Measurements from ENCODE around the gene RHEB. TPM values are rescaled to one million over a fixed set of nuclear protein-coding genes. Genes with fewer than 3 reads are reported as not detected.
A peak's percentile ranks its signal among the peaks of the same experiment; 100 is the strongest.

RHEB gene
- total and polyA plus RNA-seq, 8 donors = 28.6 to 65.9 (median 35.8) TPM

GRCh38 chr7:151542606-151543130, 23.0 kb upstream of the RHEB start:
- no peak overlapping the region for H3K27ac ChIP-seq
- no peaks in the 10 kb centered on the region for H3K36me3 ChIP-seq
- FAIRE-seq = no peak
- no peak for DNase-seq
- 89 to 92% methylated on average over 6 of the region's 6 CpGs for WGBS, 2 donors
- H3K4me1 ChIP-seq = peaks cover 0 to 5% (median 0%) of the 10 kb centered on the region in 3 donors
- no peak for ATAC-seq
- intact Hi-C loops (cut with DNase I) = no loop called here
- H3K27me3 ChIP-seq = no peaks in the 10 kb centered on the region
- TF ChIP-seq, protein P1, sequence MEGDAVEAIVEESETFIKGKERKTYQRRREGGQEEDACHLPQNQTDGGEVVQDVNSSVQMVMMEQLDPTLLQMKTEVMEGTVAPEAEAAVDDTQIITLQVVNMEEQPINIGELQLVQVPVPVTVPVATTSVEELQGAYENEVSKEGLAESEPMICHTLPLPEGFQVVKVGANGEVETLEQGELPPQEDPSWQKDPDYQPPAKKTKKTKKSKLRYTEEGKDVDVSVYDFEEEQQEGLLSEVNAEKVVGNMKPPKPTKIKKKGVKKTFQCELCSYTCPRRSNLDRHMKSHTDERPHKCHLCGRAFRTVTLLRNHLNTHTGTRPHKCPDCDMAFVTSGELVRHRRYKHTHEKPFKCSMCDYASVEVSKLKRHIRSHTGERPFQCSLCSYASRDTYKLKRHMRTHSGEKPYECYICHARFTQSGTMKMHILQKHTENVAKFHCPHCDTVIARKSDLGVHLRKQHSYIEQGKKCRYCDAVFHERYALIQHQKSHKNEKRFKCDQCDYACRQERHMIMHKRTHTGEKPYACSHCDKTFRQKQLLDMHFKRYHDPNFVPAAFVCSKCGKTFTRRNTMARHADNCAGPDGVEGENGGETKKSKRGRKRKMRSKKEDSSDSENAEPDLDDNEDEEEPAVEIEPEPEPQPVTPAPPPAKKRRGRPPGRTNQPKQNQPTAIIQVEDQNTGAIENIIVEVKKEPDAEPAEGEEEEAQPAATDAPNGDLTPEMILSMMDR (IDR thresholded peaks at IDR 0.05) = no peak
- H3K9me3 ChIP-seq = no peaks in the 10 kb centered on the region
- no peak overlapping the region for H3K4me3 ChIP-seq

GRCh38 chr7:151541709-151542499, 22.2 kb upstream of the RHEB start:
- Histone ChIP-seq H3K4me3 (no peak overlapping the region), H3K9me3 (no peaks in the 10 kb centered on the region), H3K36me3 (no peaks in the 10 kb centered on the region), H3K27me3 (no peaks in the 10 kb centered on the region), H3K4me1 (peaks cover 0 to 5% (median 0%) of the 10 kb centered on the region in 3 donors), H3K27ac (no peak overlapping the region)
- 85 to 88% methylated on average over 17 of the region's 17 CpGs for WGBS, 2 donors
- intact Hi-C loops (cut with DNase I) = no loop called here
- DNase-seq (no peak), ATAC-seq (no peak), FAIRE-seq (no peak)
- TF ChIP-seq, protein P1 (IDR thresholded peaks at IDR 0.05) = no peak

DNA sequence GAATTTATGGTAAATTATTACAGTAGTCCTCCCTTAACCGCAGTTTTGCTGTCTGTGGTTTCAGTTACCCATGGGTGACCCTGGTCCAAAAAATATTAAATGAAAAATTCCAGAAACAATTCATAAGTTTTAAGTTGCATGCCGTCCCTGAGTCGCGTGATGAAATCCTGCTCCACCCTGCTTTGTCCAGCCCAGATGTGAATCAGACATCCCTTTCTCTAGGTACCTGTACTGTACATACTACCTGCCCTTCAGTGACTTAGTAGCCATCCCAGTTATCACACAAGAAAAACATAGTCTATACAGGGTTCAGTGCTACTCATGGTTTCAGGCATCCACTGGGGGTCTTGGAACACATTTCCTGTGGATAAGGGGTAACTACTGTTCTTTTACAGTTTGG, 20.5 kb upstream of the RHEB start:
- Histone ChIP-seq H3K4me1 (peaks cover 0 to 5% (median 0%) of the 10 kb centered on the region in 3 donors), H3K9me3 (no peaks in the 10 kb centered on the region), H3K36me3 (no peaks in the 10 kb centered on the region), H3K27ac (no peak overlapping the region), H3K4me3 (no peak overlapping the region), H3K27me3 (no peaks in the 10 kb centered on the region)
- WGBS, 2 donors = 92 to 96% methylated on average over 4 of the region's 4 CpGs
- DNase-seq (no peak), ATAC-seq (no peak), FAIRE-seq (no peak)
- intact Hi-C loops (cut with DNase I) = no loop called here
- TF ChIP-seq, protein P1 (IDR thresholded peaks at IDR 0.05) = no peak

DNA sequence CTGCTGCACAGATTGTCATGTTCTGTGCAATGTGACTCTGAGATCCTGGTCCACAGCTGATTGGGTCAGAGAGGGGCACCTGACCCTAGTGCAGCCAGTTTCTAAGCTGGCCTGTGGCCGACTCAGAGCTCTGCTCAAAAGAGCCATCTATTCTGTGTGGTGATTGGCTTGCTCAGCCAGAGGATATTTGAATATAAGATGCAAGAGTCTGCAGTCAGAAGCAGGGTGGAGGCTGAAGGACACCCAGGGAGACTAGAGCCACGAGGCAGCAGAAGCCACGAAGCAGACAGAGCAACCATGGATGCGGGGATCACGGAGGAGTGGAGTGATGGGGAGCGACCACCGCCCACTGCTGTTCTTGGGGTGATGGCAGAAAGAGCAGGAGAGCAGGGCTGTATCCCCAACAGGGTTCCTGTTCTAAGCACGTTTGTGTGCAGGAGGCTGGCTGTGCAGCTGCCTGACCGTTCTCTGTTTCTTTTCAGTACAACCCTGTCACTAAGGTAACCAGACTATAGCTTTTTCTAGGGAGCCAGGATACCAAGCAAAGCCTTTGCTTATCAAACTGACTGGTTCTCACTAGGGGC, 19.5 kb upstream of the RHEB start:
- 72 to 73% methylated on average over 9 of the region's 9 CpGs for WGBS, 2 donors
- peaks cover 0 to 5% (median 0%) of the 10 kb centered on the region in 3 donors for H3K4me1 ChIP-seq
- DNase-seq = no peak
- H3K4me3 ChIP-seq = no peak overlapping the region
- FAIRE-seq = no peak
- TF ChIP-seq, protein P1 (IDR thresholded peaks at IDR 0.05) = no peak
- intact Hi-C loops (cut with DNase I) = no loop called here
- H3K27me3 ChIP-seq = no peaks in the 10 kb centered on the region
- no peaks in the 10 kb centered on the region for H3K36me3 ChIP-seq
- H3K9me3 ChIP-seq = no peaks in the 10 kb centered on the region
- H3K27ac ChIP-seq = no peak overlapping the region
- peak in 3 of 4 donors; percentile 70 to 91 (median 85) for ATAC-seq

Measured in pancreas (tissue), 10 donors.